Spleen (tissue), 11 donors: Measurements from ENCODE around the gene GPR31. TPM values are rescaled to one million over a fixed set of nuclear protein-coding genes. Genes with fewer than 3 reads are reported as not detected.
A peak's percentile ranks its signal among the peaks of the same experiment; 100 is the strongest.

Experiments used
- DNase-seq: peaks from one replicate; pipeline ENCODE4 v3.0.0-alpha.2; 2020
- H3K27ac ChIP-seq, 8 donors: fragments of 200-600 bp; sonication (generic) in 7 of 8; 1 replicate in 4 of 8; 2 replicates in 4 of 8; pipeline versions ENCODE4 v1.5.0 to v1.8.0; 2016 to 2021; ENCODE audit warnings: inconsistent platforms in 4 of 8, mild to moderate bottlenecking in 4 of 8, moderate library complexity in 1 of 8
- H3K27me3 ChIP-seq, 7 donors: fragments of 200-600 bp; sonication (generic) in 6 of 7; replicated peaks in 1 of 7; 1 replicate in 4 of 7; 2 replicates in 3 of 7; pipeline versions ENCODE4 v1.5.0 to v1.8.0; 2016 to 2021; ENCODE audit warnings: inconsistent platforms in 3 of 7, mild to moderate bottlenecking in 1 of 7
- H3K36me3 ChIP-seq, 6 donors: fragments of 200-600 bp; sonication (generic) in 5 of 6; 1 replicate in 4 of 6; 2 replicates in 2 of 6; pipeline versions ENCODE4 v1.5.0 to v1.8.0; 2016 to 2021; ENCODE audit warnings: inconsistent platforms in 2 of 6
- H3K4me1 ChIP-seq, 6 donors: fragments of 200-600 bp; sonication (generic) in 5 of 6; 1 replicate in 3 of 6; 2 replicates in 3 of 6; pipeline versions ENCODE4 v1.5.0 to v1.8.0; 2016 to 2021; ENCODE audit warnings: inconsistent platforms in 3 of 6
- H3K4me3 ChIP-seq, 8 donors: fragments of 200-600 bp; sonication (generic) in 7 of 8; 1 replicate in 4 of 8; 2 replicates in 4 of 8; pipeline versions ENCODE4 v1.5.0 to v1.8.0; 2016 to 2021; ENCODE audit warnings: inconsistent platforms in 4 of 8, mild to moderate bottlenecking in 4 of 8, moderate library complexity in 2 of 8
- H3K9me3 ChIP-seq, 8 donors: fragments of 200-600 bp; sonication (generic) in 7 of 8; 1 replicate in 4 of 8; 2 replicates in 4 of 8; pipeline versions ENCODE4 v1.5.0 to v1.8.0; 2016 to 2021; ENCODE audit warnings: inconsistent platforms in 4 of 8
- CTCF ChIP-seq, 11 experiments: fragments of 200-600 bp in 7 of 11; fragments of 450-650 bp in 4 of 11; sonication (generic) in 4 of 11; IDR thresholded peaks in 8 of 11; conservative IDR thresholded peaks in 3 of 11; 1 replicate in 7 of 11; 2 replicates in 4 of 11; pipeline versions ENCODE4 v1.4.0 to v1.8.0; 2016 to 2021; ENCODE audit warnings: antibody characterized with exemption in 11 of 11, inconsistent platforms in 4 of 11, mild to moderate bottlenecking in 1 of 11
- POLR2A ChIP-seq, 3 donors: fragments of 450-650 bp; IDR thresholded peaks; one replicate each; pipeline ENCODE4 v1.5.1; 2017; ENCODE audit warnings: antibody characterized with exemption in 3 of 3, mild to moderate bottlenecking in 1 of 3
- POLR2AphosphoS5 ChIP-seq, 3 donors: sonication (generic); formaldehyde crosslinking; IDR thresholded peaks; one replicate each; pipeline ENCODE4 v1.5.1; 2017; ENCODE audit warnings: antibody characterized with exemption in 3 of 3
- WGBS, 5 donors: extraction: QIAGEN DNeasy Blood & Tissue Kit in 3 of 5; methylation state at CpG; one replicate each; pipeline versions ENCODE4 v1.1.5 to v1.1.7; 2013 to 2018; 5-methylcytosine and 5-hydroxymethylcytosine counted together
- intact Hi-C: fragments of 100-400 bp; cut with DNase I; formaldehyde crosslinking; loops from one replicate; pipeline ENCODE4 v1.15.0; 2023; ENCODE audit warnings: low total_unique reads
- polyA plus RNA-seq, 3 donors: library from polyadenylated mRNA; stranded (reverse); fragments of 200-250 nt; gene quantifications; one replicate each; pipeline ENCODE4 v1.2.1, GENCODE V29; 2013
- total RNA-seq, 7 donors: library from RNA; depleted of rRNA in 3 of 7; stranded (reverse); fragments of >200 nt in 3 of 7; fragmentation: NEBNext Ultra II Directional in 4 of 7; extraction: Animal tissue kit (Norgen Biotek cat#: 25700) in 4 of 7; gene quantifications; one replicate each; pipeline versions ENCODE4 v1.1.0 to v1.2.1, GENCODE V29; 2016 to 2021
- donor health status: healthy with polysubstance abuse.
- donor health status: DM: no; HTN: no; CAD: no; lungs with moderate emphysema.
- donor health status: DM: no; HTN: no; CAD: no.
- donor health status: Bipolar disorder and iron deficiency.
- donor health status: healthy.
- donor health status: DM: no; HTN: no; CAD: no.
- donor health status: DM: yes; HTN: yes; CAD: no.

The GPR31 gene
- total and polyA plus RNA-seq, 10 donors = 0.24 to 1.0 (median 0.94) TPM; not detected in 7

GRCh38 chr6:167136376-167136775 is 21.4 kb downstream of the GPR31 start:
- no peaks in the 10 kb centered on the region for H3K27me3 ChIP-seq
- H3K9me3 ChIP-seq = no peaks in the 10 kb centered on the region
- no peak overlapping the region for H3K4me3 ChIP-seq
- DNase-seq = no peak
- H3K27ac ChIP-seq = no peak overlapping the region
- intact Hi-C loops = no loop called here
- 79 to 88% (median 87%) methylated on average over 13 of the region's 13 CpGs for WGBS, 5 donors
- peaks cover 0 to 76% (median 7%) of the 10 kb centered on the region in 6 donors for H3K4me1 ChIP-seq
- TF ChIP-seq POLR2AphosphoS5 (IDR thresholded peaks at IDR 0.05) = no peak
- no peak for TF ChIP-seq CTCF (IDR thresholded peaks at IDR 0.05 in 8 of 11, conservative IDR thresholded peaks at IDR 0.05 in 3 of 11)
- TF ChIP-seq POLR2A (IDR thresholded peaks at IDR 0.05) = no peak
- H3K36me3 ChIP-seq = peaks cover 0 to 42% (median 0%) of the 10 kb centered on the region in 6 donors

GRCh38 chr6:167134448-167135328 is 23.1 kb downstream of the GPR31 start:
- peak overlapping the region in 1 of 8 donors; percentile 30 for H3K27ac ChIP-seq
- H3K36me3 ChIP-seq = peaks cover 0 to 42% (median 0%) of the 10 kb centered on the region in 6 donors
- 84 to 92% (median 88%) methylated on average over 23 of the region's 23 CpGs for WGBS, 5 donors
- H3K4me3 ChIP-seq = no peak overlapping the region
- H3K4me1 ChIP-seq = peaks cover 0 to 76% (median 10%) of the 10 kb centered on the region in 6 donors
- DNase-seq = no peak
- H3K9me3 ChIP-seq = no peaks in the 10 kb centered on the region
- TF ChIP-seq CTCF (IDR thresholded peaks at IDR 0.05 in 8 of 11, conservative IDR thresholded peaks at IDR 0.05 in 3 of 11) (no peak), POLR2AphosphoS5 (IDR thresholded peaks at IDR 0.05) (peak in 2 of 3 donors; percentile 28 to 34), POLR2A (IDR thresholded peaks at IDR 0.05) (no peak)
- no peaks in the 10 kb centered on the region for H3K27me3 ChIP-seq
- intact Hi-C loops = no loop called here

GRCh38 chr6:167130712-167131684 is 26.8 kb downstream of the GPR31 start:
- DNase-seq = no peak
- Histone ChIP-seq H3K27ac (peak overlapping the region; percentile 1 to 89 (median 58)), H3K4me1 (peaks cover 0 to 90% (median 39%) of the 10 kb centered on the region in 6 donors), H3K9me3 (peaks cover 0 to 5% (median 0%) of the 10 kb centered on the region in 8 donors), H3K27me3 (no peaks in the 10 kb centered on the region), H3K36me3 (peaks cover 0 to 34% (median 0%) of the 10 kb centered on the region in 6 donors), H3K4me3 (peak overlapping the region in 1 of 8 donors; percentile 2)
- intact Hi-C loops = no loop called here
- TF ChIP-seq POLR2AphosphoS5 (IDR thresholded peaks at IDR 0.05) = peak in 1 of 3 donors; percentile 36
- no peak for TF ChIP-seq POLR2A (IDR thresholded peaks at IDR 0.05)
- no peak for TF ChIP-seq CTCF (IDR thresholded peaks at IDR 0.05 in 8 of 11, conservative IDR thresholded peaks at IDR 0.05 in 3 of 11)
- WGBS, 5 donors = 83 to 88% (median 85%) methylated on average over 33 of the region's 33 CpGs
